GM12878 (cell line): ENCODE results near the gene CDC42EP1. TPM values are rescaled to one million over a fixed set of nuclear protein-coding genes. Genes with fewer than 3 reads are reported as not detected.

Experiments used
- ATAC-seq: fragments of 200-7000 bp; cut with Tn5 transposase; 3 replicates; pipeline ENCODE4 v1.9.1; 2020; ENCODE audit warnings: mild to moderate bottlenecking, moderate library complexity
- BruUV-seq: library from RNA; stranded (reverse); fragments of 400-500 nt; replicated peaks from 2 replicates; lab custom pipeline; 2021; lab: Mats Ljungman, UMichigan
- CTCF ChIA-PET: fragments of 300-600 bp; sonication (Branson Sonifier 250); formaldehyde crosslinking; extraction: SDS; loops from one replicate; lab custom pipeline; 2021; ENCODE audit warnings: inconsistent platforms; lab: Yijun Ruan, JAX
- POLR2A ChIA-PET: fragments of 350-600 bp; formaldehyde crosslinking; extraction: SDS; loops from one replicate; lab custom pipeline; 2021; ENCODE audit warnings: inconsistent platforms; lab: Charles Lee
- RAD21 ChIA-PET: fragments of 300-600 bp; sonication (Branson Sonifier 250); formaldehyde crosslinking; loops from one replicate; lab custom pipeline; 2023; ENCODE audit warnings: antibody characterized with exemption; ENCODE audit not compliant: unreplicated experiment; lab: Charles Lee
- SMC1A ChIA-PET: fragments of 300-600 bp; sonication (Branson Sonifier 250); formaldehyde crosslinking; loops from one replicate; lab custom pipeline; 2023; ENCODE audit not compliant: unreplicated experiment, uncharacterized antibody; lab: Charles Lee
- DNase-seq: peaks from one replicate; pipeline ENCODE4 v3.0.0-alpha.2; 2011; ENCODE audit warnings: low read depth, low spot score
- FAIRE-seq: peaks from 3 replicates; lab custom pipeline; 2011; peaks lifted over from hg19 to GRCh38; lab: Jason Lieb, UNC
- H2AFZ ChIP-seq: 2 replicates; pipeline ENCODE4 v1.6.0; 2011; ENCODE audit warnings: low read depth, low read length, control low read depth; ENCODE audit not compliant: control insufficient read depth
- H3K27ac ChIP-seq: 2 replicates; pipeline ENCODE4 v1.5.1; 2011; ENCODE audit warnings: control low read depth; ENCODE audit not compliant: control insufficient read depth, insufficient read depth
- H3K27me3 ChIP-seq, 2 experiments: replicated peaks in 1 of 2; 2 replicates each; pipeline versions ENCODE4 v1.6.0 to v1.6.1; 2011; ENCODE audit warnings: low read length in 1 of 2; ENCODE audit not compliant: control insufficient read depth in 2 of 2, insufficient read depth in 2 of 2
- H3K36me3 ChIP-seq, 2 experiments: 2 replicates each; pipeline ENCODE4 v1.5.1; 2011; ENCODE audit warnings: low read length in 1 of 2; ENCODE audit not compliant: control insufficient read depth in 2 of 2, insufficient read depth in 2 of 2
- H3K4me1 ChIP-seq: 2 replicates; pipeline ENCODE4 v1.6.1; 2011; ENCODE audit warnings: mild to moderate bottlenecking, low read length, moderate library complexity, mixed read lengths; ENCODE audit not compliant: control insufficient read depth, insufficient read depth
- H3K4me2 ChIP-seq: 2 replicates; pipeline ENCODE4 v1.6.0; 2011; ENCODE audit warnings: control low read depth; ENCODE audit not compliant: control insufficient read depth, insufficient read depth
- H3K4me3 ChIP-seq: fragments of 200-600 bp; sonication (generic); 2 replicates; pipeline ENCODE4 v1.5.1; 2016
- H3K79me2 ChIP-seq: 2 replicates; pipeline ENCODE4 v1.6.0; 2011; ENCODE audit warnings: low read length; ENCODE audit not compliant: control insufficient read depth, insufficient read depth
- H3K9ac ChIP-seq: 2 replicates; pipeline ENCODE4 v1.8.0; 2011; ENCODE audit warnings: low read length, control low read depth, mixed read lengths; ENCODE audit not compliant: control insufficient read depth, insufficient read depth
- H3K9me3 ChIP-seq: replicated peaks from 3 replicates; pipeline ENCODE4 v1.5.1; 2011; ENCODE audit warnings: mild to moderate bottlenecking, low read length; ENCODE audit not compliant: control insufficient read depth, insufficient read depth
- H4K20me1 ChIP-seq: 2 replicates; pipeline ENCODE4 v1.6.0; 2011; ENCODE audit not compliant: control insufficient read depth, insufficient read depth
- CEBPZ ChIP-seq: fragments of 150-350 bp; IDR thresholded peaks from 2 replicates; pipeline ENCODE4 v1.6.1; 2016; ENCODE audit warnings: low read depth, low read length
- FOS ChIP-seq: IDR thresholded peaks from 3 replicates; pipeline ENCODE4 v1.6.1; 2011; ENCODE audit warnings: borderline replicate concordance; ENCODE audit not compliant: insufficient read length; ENCODE audit errors: extremely low read depth
- MTA3 ChIP-seq: IDR thresholded peaks from 2 replicates; pipeline ENCODE4 v1.6.1; 2012; ENCODE audit warnings: low read length, inconsistent platforms, borderline replicate concordance
- SMARCA5 ChIP-seq: fragments of 450-650 bp; IDR thresholded peaks from 2 replicates; pipeline ENCODE4 v1.6.1; 2017; ENCODE audit warnings: mild to moderate bottlenecking
- SMC3 ChIP-seq: IDR thresholded peaks from 2 replicates; pipeline ENCODE4 v1.6.1; 2011; ENCODE audit warnings: low read length, improper control_type of control experiment, borderline replicate concordance
- SUPT20H ChIP-seq: IDR thresholded peaks from 2 replicates; pipeline ENCODE4 v1.6.1; 2011; ENCODE audit warnings: low read depth, mild to moderate bottlenecking, low read length, moderate library complexity, borderline replicate concordance; ENCODE audit not compliant: control insufficient read depth
- ZNF592 ChIP-seq: fragments of 450-650 bp; IDR thresholded peaks from 2 replicates; pipeline ENCODE4 v1.6.1; 2017; ENCODE audit warnings: mild to moderate bottlenecking, moderate library complexity
- ZZZ3 ChIP-seq: IDR thresholded peaks from 2 replicates; pipeline ENCODE4 v1.6.1; 2011; ENCODE audit warnings: low read depth; ENCODE audit not compliant: control insufficient read depth, insufficient read length
- WGBS: methylation state at CpG from one replicate; pipeline ENCODE4 v1.1.6; 2016; ENCODE audit warnings: low lambda C conversion rate; ENCODE audit not compliant: insufficient replicate concordance, insufficient coverage; ENCODE audit errors: missing lambda C conversion rate; 5-methylcytosine and 5-hydroxymethylcytosine counted together
- in situ Hi-C: fragments of 300-500 bp; cut with MboI; formaldehyde crosslinking; loops from 9 replicates; pipeline ENCODE4 v1.14.3; 2018; ENCODE audit warnings: mixed read lengths
- intact Hi-C: fragments of 100-400 bp; cut with micrococcal nuclease; formaldehyde crosslinking; loops from one replicate; pipeline ENCODE4 v1.14.2; 2022; ENCODE audit not compliant: unreplicated experiment
- polyA plus RNA-seq, 11 experiments: library from polyadenylated mRNA; depleted of rRNA in 4 of 11; unstranded in 6 of 11; stranded (reverse) in 5 of 11; fragments of >200 nt; fragmentation: Nextera tagmentation in 4 of 11; fragmentation: Illumina TruSeq in 1 of 11; extraction: Ambion mirVana in 4 of 11; extraction: Trizol in 1 of 11; gene quantifications; 1 replicate in 1 of 11; 2 replicates in 10 of 11; pipeline versions ENCODE4 v1.2.1 to v1.2.3, GENCODE V29; 2011 to 2016; ENCODE audit warnings: inconsistent platforms in 2 of 11, missing spikeins in 2 of 11, low read depth in 1 of 11
- total RNA-seq, 4 experiments: library from RNA; depleted of rRNA in 3 of 4; stranded (reverse); fragments of >200 nt in 3 of 4; fragmentation: Illumina TruSeq in 1 of 4; extraction: Trizol in 1 of 4; gene quantifications; 2 replicates each; pipeline versions ENCODE4 v1.2.1 to v1.2.3, GENCODE V29; 2013 to 2021

CDC42EP1 gene
- total and polyA plus RNA-seq, 10 of the 15 experiments (the other 5 are each of a cell fraction or from before 2014, with no cell fraction given): 0.04 to 0.33 (median 0.09) TPM; not detected in 7

GRCh38 chr22:37552524-37553163 lies 7.6 kb upstream of the CDC42EP1 start:
- SMC1A ChIA-PET: interaction anchor here (5.9 kb wide), 1 partner anchor 14 kb away, joined by 33 read pairs; no protein-coding TSS in a partner anchor
- Histone ChIP-seq H2AFZ (no peak overlapping the region), H3K27ac (no peak overlapping the region), H3K27me3 (peaks cover 2% of the 10 kb centered on the region in 2 experiments; a peak in 2 of 4 replicates), H3K4me3 (no peak overlapping the region), H4K20me1 (no peaks in the 10 kb centered on the region; the same call in 1 of the 2 replicates), H3K36me3 (no peaks in the 10 kb centered on the region), H3K4me2 (no peak overlapping the region), H3K4me1 (no peaks in the 10 kb centered on the region), H3K9me3 (no peaks in the 10 kb centered on the region), H3K9ac (no peak overlapping the region), H3K79me2 (no peaks in the 10 kb centered on the region)
- in situ Hi-C loops (no loop called here), intact Hi-C loops (no loop called here)
- DNase-seq (no peak), FAIRE-seq (no peak), ATAC-seq (no peak)
- CTCF ChIA-PET: interaction anchor here (16.8 kb wide), 1 partner anchor 13 kb away, joined by 541 read pairs; the partner anchor contains the start of gene CDC42EP1
- TF ChIP-seq MTA3 (no peak), FOS (no peak), SUPT20H (no peak), ZZZ3 (no peak), SMC3 (no peak), ZNF592 (no peak), CEBPZ (no peak), SMARCA5 (no peak)
- BruUV-seq: no TSS peak
- RAD21 ChIA-PET: no interaction called here
- POLR2A ChIA-PET: no interaction called here
- 20% methylated on average over 16 of the region's 16 CpGs for WGBS
